HCT116 (cell line): Measurements from ENCODE around the gene FAM81A.

ENCODE experiments used
- CEBPB ChIP-seq: IDR thresholded peaks from 2 replicates; pipeline ENCODE4 v1.6.1; 2012; ENCODE audit warnings: low read depth
- CTCF ChIP-seq, 3 experiments: fragments of 200-600 bp in 1 of 3; sonication (generic) in 1 of 3; IDR thresholded peaks in 2 of 3; conservative IDR thresholded peaks in 1 of 3; 2 replicates each; pipeline ENCODE4 v1.5.1; 2012 to 2017; ENCODE audit warnings: low read depth in 2 of 3, low read length in 2 of 3, antibody characterized with exemption in 1 of 3, borderline replicate concordance in 1 of 3, control low read depth in 1 of 3, mild to moderate bottlenecking in 1 of 3, mixed read lengths in 1 of 3, mixed run types in 1 of 3, moderate library complexity in 1 of 3; ENCODE audit not compliant: insufficient read depth in 1 of 3
- EZH2 ChIP-seq: fragments of 200-600 bp; sonication (generic); IDR thresholded peaks from 2 replicates; pipeline ENCODE4 v1.6.1; 2017; ENCODE audit warnings: antibody characterized with exemption, mixed run types
- EZH2phosphoT487 ChIP-seq: fragments of 200-600 bp; IDR thresholded peaks from 2 replicates; pipeline ENCODE4 v1.6.1; 2018; ENCODE audit warnings: antibody characterized with exemption, borderline replicate concordance
- JUND ChIP-seq: IDR thresholded peaks from 2 replicates; pipeline ENCODE4 v1.6.1; 2012
- MAX ChIP-seq: IDR thresholded peaks from 2 replicates; pipeline ENCODE4 v1.6.1; 2012
- POLR2A ChIP-seq: IDR thresholded peaks from 2 replicates; pipeline ENCODE4 v1.7.0; 2011; ENCODE audit warnings: borderline replicate concordance; ENCODE audit not compliant: insufficient read depth, insufficient read length; ENCODE audit errors: extremely low read depth
- POLR2AphosphoS5 ChIP-seq: IDR thresholded peaks from 2 replicates; pipeline ENCODE4 v1.6.1; 2011; ENCODE audit warnings: mild to moderate bottlenecking, low read depth, low read length, moderate library complexity
- REST ChIP-seq: IDR thresholded peaks from 2 replicates; pipeline ENCODE4 v1.6.1; 2012; ENCODE audit warnings: low read depth
- TCF7L2 ChIP-seq: IDR thresholded peaks from 2 replicates; pipeline ENCODE4 v1.7.0; 2011; ENCODE audit warnings: borderline replicate concordance, inconsistent platforms; ENCODE audit not compliant: insufficient read depth, insufficient read length; ENCODE audit errors: extremely low read depth
- ZFX ChIP-seq: fragments of 450-650 bp; IDR thresholded peaks from 2 replicates; pipeline ENCODE4 v1.6.1; 2017
- ZNF274 ChIP-seq: fragments of 200-500 bp; sonication (Bioruptor generic); IDR thresholded peaks from 2 replicates; pipeline ENCODE4 v1.6.1; 2014; ENCODE audit warnings: mild to moderate bottlenecking, low read depth, low read length, inconsistent platforms
- TF ChIP-seq, protein P1 (sequence below): IDR thresholded peaks from 2 replicates; pipeline ENCODE4 v1.6.1; 2012
- TF ChIP-seq, protein P2 (sequence below): IDR thresholded peaks from 2 replicates; pipeline ENCODE4 v1.6.1; 2011; ENCODE audit warnings: mild to moderate bottlenecking, low read length, moderate library complexity; ENCODE audit not compliant: insufficient replicate concordance; ENCODE audit errors: extremely low read depth

DNA sequence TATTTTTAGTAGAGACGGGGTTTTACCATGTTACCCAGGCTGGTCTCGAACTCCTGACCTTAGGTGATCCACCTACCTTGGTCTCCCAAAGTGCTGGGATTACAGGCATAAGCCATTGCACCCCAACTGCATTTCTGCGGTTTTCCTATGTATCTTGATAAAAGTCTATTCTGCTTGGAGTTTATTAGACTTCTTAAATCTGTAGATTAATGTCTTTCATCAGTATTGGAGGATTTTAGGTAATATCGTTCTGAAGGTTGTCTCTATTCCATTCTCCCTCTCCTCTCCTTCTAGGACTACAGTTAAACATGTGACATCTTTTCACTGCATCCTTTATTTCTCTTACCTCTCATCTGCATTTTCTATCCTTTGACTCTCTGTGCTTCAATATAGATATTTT lies 127.3 kb downstream of the FAM81A start:
- TF ChIP-seq MAX = no peak
- TF ChIP-seq, protein P1, sequence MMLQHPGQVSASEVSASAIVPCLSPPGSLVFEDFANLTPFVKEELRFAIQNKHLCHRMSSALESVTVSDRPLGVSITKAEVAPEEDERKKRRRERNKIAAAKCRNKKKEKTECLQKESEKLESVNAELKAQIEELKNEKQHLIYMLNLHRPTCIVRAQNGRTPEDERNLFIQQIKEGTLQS = no peak
- no peak for TF ChIP-seq EZH2phosphoT487
- no peak for TF ChIP-seq POLR2AphosphoS5
- no peak for TF ChIP-seq JUND
- no peak for TF ChIP-seq CTCF (IDR thresholded peaks at IDR 0.05 in 2 of 3, conservative IDR thresholded peaks at IDR 0.05 in 1 of 3; ENCODE audit: borderline replicate concordance in 1 of 3, insufficient read depth in 1 of 3, low read depth in 2 of 3, low read length in 2 of 3)
- no peak for TF ChIP-seq ZFX
- no peak for TF ChIP-seq POLR2A
- no peak for TF ChIP-seq EZH2
- TF ChIP-seq CEBPB = no peak
- no peak for TF ChIP-seq TCF7L2
- TF ChIP-seq, protein P2, sequence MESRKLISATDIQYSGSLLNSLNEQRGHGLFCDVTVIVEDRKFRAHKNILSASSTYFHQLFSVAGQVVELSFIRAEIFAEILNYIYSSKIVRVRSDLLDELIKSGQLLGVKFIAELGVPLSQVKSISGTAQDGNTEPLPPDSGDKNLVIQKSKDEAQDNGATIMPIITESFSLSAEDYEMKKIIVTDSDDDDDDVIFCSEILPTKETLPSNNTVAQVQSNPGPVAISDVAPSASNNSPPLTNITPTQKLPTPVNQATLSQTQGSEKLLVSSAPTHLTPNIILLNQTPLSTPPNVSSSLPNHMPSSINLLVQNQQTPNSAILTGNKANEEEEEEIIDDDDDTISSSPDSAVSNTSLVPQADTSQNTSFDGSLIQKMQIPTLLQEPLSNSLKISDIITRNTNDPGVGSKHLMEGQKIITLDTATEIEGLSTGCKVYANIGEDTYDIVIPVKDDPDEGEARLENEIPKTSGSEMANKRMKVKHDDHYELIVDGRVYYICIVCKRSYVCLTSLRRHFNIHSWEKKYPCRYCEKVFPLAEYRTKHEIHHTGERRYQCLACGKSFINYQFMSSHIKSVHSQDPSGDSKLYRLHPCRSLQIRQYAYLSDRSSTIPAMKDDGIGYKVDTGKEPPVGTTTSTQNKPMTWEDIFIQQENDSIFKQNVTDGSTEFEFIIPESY = no peak
- no peak for TF ChIP-seq REST
- no peak for TF ChIP-seq ZNF274
